Large intestine (tissue), 3 donors: Measurements from ENCODE around the gene CD4. TPM values are rescaled to one million over a fixed set of nuclear protein-coding genes. Genes with fewer than 3 reads are reported as not detected.

ENCODE experiments used
- DNase-seq, 2 donors: peaks; one replicate each; pipeline versions ENCODE4 v3.0.0 to v3.0.0-alpha.2; 2013
- H3K27ac ChIP-seq: one replicate; pipeline ENCODE4 v1.5.1; 2013; ENCODE audit warnings: low read length
- H3K27me3 ChIP-seq: 2 replicates; pipeline ENCODE4 v1.6.1; 2013; ENCODE audit warnings: low read length; ENCODE audit not compliant: control insufficient read depth, insufficient read depth
- H3K36me3 ChIP-seq: 2 replicates; pipeline ENCODE4 v1.6.1; 2013; ENCODE audit warnings: low read length; ENCODE audit not compliant: control insufficient read depth, insufficient read depth
- H3K4me1 ChIP-seq: one replicate; pipeline ENCODE4 v1.6.1; 2013; ENCODE audit warnings: low read length; ENCODE audit not compliant: control insufficient read depth, insufficient read depth
- H3K4me3 ChIP-seq: one replicate; pipeline ENCODE4 v1.5.1; 2013; ENCODE audit warnings: low read length
- H3K9me3 ChIP-seq: one replicate; pipeline ENCODE4 v1.6.1; 2013; ENCODE audit warnings: mild to moderate bottlenecking, low read depth, low read length, moderate library complexity; ENCODE audit not compliant: control insufficient read depth
- WGBS: methylation state at CpG from one replicate; pipeline ENCODE4 v1.1.5; 2013; ENCODE audit warnings: low lambda C conversion rate; ENCODE audit not compliant: insufficient coverage; 5-methylcytosine and 5-hydroxymethylcytosine counted together
- polyA plus RNA-seq: library from polyadenylated mRNA; unstranded; fragments of 120-200 nt; gene quantifications from one replicate; pipeline ENCODE4 v1.2.1, GENCODE V29; 2013

CD4 gene
- polyA plus RNA-seq, 1 donor = 17.4 TPM

- DNase-seq = no peak
- Histone ChIP-seq H3K4me3 (no peak overlapping the region), H3K27me3 (no peaks in the 10 kb centered on the region), H3K9me3 (no peaks in the 10 kb centered on the region), H3K36me3 (no peaks in the 10 kb centered on the region), H3K27ac (no peak overlapping the region), H3K4me1 (no peaks in the 10 kb centered on the region)
- no CpG with 5 or more reads among the region's 12 CpGs for WGBS
Observed at GRCh38 chr12:6790496-6791150, 1.3 kb downstream of the CD4 start.

- H3K4me3 ChIP-seq = peak overlapping the region; percentile 4
- peak overlapping the region; percentile 49 for H3K27ac ChIP-seq
- no peaks in the 10 kb centered on the region for H3K27me3 ChIP-seq
- 93% methylated on average over 3 of the region's 13 CpGs for WGBS
- H3K36me3 ChIP-seq = no peaks in the 10 kb centered on the region
- H3K4me1 ChIP-seq = no peaks in the 10 kb centered on the region
- no peak for DNase-seq
- H3K9me3 ChIP-seq = no peaks in the 10 kb centered on the region
Observed at GRCh38 chr12:6791931-6792520, 2.7 kb downstream of the CD4 start.

- 40% methylated on average over 1 of the region's 12 CpGs for WGBS
- peak overlapping the region; percentile 49 for H3K27ac ChIP-seq
Observed at GRCh38 chr12:6792522-6793201, 3.3 kb downstream of the CD4 start.

GRCh38 chr12:6795088-6795487 lies 5.8 kb downstream of the CD4 start:
- Histone ChIP-seq H3K36me3 (no peaks in the 10 kb centered on the region), H3K9me3 (no peaks in the 10 kb centered on the region), H3K4me3 (no peak overlapping the region), H3K27me3 (no peaks in the 10 kb centered on the region), H3K27ac (no peak overlapping the region), H3K4me1 (no peaks in the 10 kb centered on the region)
- no peak for DNase-seq
- no CpG with 5 or more reads among the region's 2 CpGs for WGBS

More at GRCh38 chr12:6792522-6793201, 3.3 kb downstream of the CD4 start:
- H3K4me1 ChIP-seq = no peaks in the 10 kb centered on the region
- H3K36me3 ChIP-seq = no peaks in the 10 kb centered on the region
- no peaks in the 10 kb centered on the region for H3K27me3 ChIP-seq
- DNase-seq = no peak
- no peak overlapping the region for H3K4me3 ChIP-seq
- no peaks in the 10 kb centered on the region for H3K9me3 ChIP-seq

- Histone ChIP-seq H3K9me3 (no peaks in the 10 kb centered on the region), H3K27ac (no peak overlapping the region), H3K4me1 (no peaks in the 10 kb centered on the region), H3K36me3 (no peaks in the 10 kb centered on the region), H3K4me3 (no peak overlapping the region), H3K27me3 (no peaks in the 10 kb centered on the region)
- 80% methylated on average over 1 of the region's 4 CpGs for WGBS
- DNase-seq = no peak
Observed at GRCh38 chr12:6796576-6796975, 7.2 kb downstream of the CD4 start.

- H3K4me1 ChIP-seq = no peaks in the 10 kb centered on the region
- 100% methylated on average over 1 of the region's 5 CpGs for WGBS
- H3K27me3 ChIP-seq = no peaks in the 10 kb centered on the region
- no peak for DNase-seq
- H3K9me3 ChIP-seq = no peaks in the 10 kb centered on the region
- no peak overlapping the region for H3K27ac ChIP-seq
- no peaks in the 10 kb centered on the region for H3K36me3 ChIP-seq
- H3K4me3 ChIP-seq = no peak overlapping the region
Observed at GRCh38 chr12:6799147-6799546, 9.8 kb downstream of the CD4 start.

- no peak overlapping the region for H3K4me3 ChIP-seq
- H3K4me1 ChIP-seq = no peaks in the 10 kb centered on the region
- H3K27ac ChIP-seq = no peak overlapping the region
- DNase-seq = no peak
- H3K27me3 ChIP-seq = peaks cover 2% of the 10 kb centered on the region
- no peaks in the 10 kb centered on the region for H3K36me3 ChIP-seq
- 50% methylated on average over 1 of the region's 1 CpG for WGBS
- no peaks in the 10 kb centered on the region for H3K9me3 ChIP-seq
Observed at GRCh38 chr12:6807170-6807569, 17.8 kb downstream of the CD4 start.

GRCh38 chr12:6809056-6809455 lies 19.7 kb downstream of the CD4 start:
- H3K36me3 ChIP-seq = no peaks in the 10 kb centered on the region
- H3K4me1 ChIP-seq = no peaks in the 10 kb centered on the region
- no peak overlapping the region for H3K27ac ChIP-seq
- no peaks in the 10 kb centered on the region for H3K9me3 ChIP-seq
- peaks cover 3% of the 10 kb centered on the region for H3K27me3 ChIP-seq
- no peak overlapping the region for H3K4me3 ChIP-seq
- DNase-seq = no peak
- no CpG with 5 or more reads among the region's 10 CpGs for WGBS

GRCh38 chr12:6810758-6811157 lies 21.4 kb downstream of the CD4 start:
- no CpG with 5 or more reads among the region's 1 CpG for WGBS
- no peak for DNase-seq
- Histone ChIP-seq H3K4me1 (no peaks in the 10 kb centered on the region), H3K27me3 (peaks cover 11% of the 10 kb centered on the region), H3K9me3 (no peaks in the 10 kb centered on the region), H3K4me3 (no peak overlapping the region), H3K36me3 (no peaks in the 10 kb centered on the region), H3K27ac (no peak overlapping the region)

GRCh38 chr12:6813363-6813762 lies 24.0 kb downstream of the CD4 start:
- H3K4me1 ChIP-seq = no peaks in the 10 kb centered on the region
- DNase-seq = peak in 1 of 2 donors; percentile 0
- H3K36me3 ChIP-seq = no peaks in the 10 kb centered on the region
- H3K4me3 ChIP-seq = no peak overlapping the region
- 88% methylated on average over 1 of the region's 4 CpGs for WGBS
- H3K27me3 ChIP-seq = peaks cover 11% of the 10 kb centered on the region
- no peaks in the 10 kb centered on the region for H3K9me3 ChIP-seq
- no peak overlapping the region for H3K27ac ChIP-seq
